Fibroblast of mammary gland (primary cell): ENCODE results near the gene UBR4.

ENCODE experiments used
- DNase-seq: peaks from one replicate; pipeline ENCODE4 v3.0.0-alpha.2; 2010; ENCODE audit warnings: low read depth
- H3K4me3 ChIP-seq: 2 replicates; pipeline ENCODE4 v1.5.1; 2011; ENCODE audit warnings: low read depth, mild to moderate bottlenecking, low read length, moderate library complexity; ENCODE audit not compliant: control insufficient read depth
- CTCF ChIP-seq: conservative IDR thresholded peaks from 2 replicates; pipeline ENCODE4 v1.5.1; 2011; ENCODE audit warnings: low read depth, low read length, inconsistent platforms; ENCODE audit not compliant: control insufficient read depth, insufficient read depth

The UBR4 gene

GRCh38 chr1:19080721-19081120 is 129.3 kb downstream of the UBR4 start:
- TF ChIP-seq CTCF: no peak
- no peak for DNase-seq
- no peak overlapping the region for H3K4me3 ChIP-seq

GRCh38 chr1:19079541-19080472 is 130.3 kb downstream of the UBR4 start:
- H3K4me3 ChIP-seq: no peak overlapping the region
- TF ChIP-seq CTCF: no peak
- DNase-seq: no peak

GRCh38 chr1:19078536-19078935 is 131.5 kb downstream of the UBR4 start:
- no peak overlapping the region for H3K4me3 ChIP-seq
- DNase-seq: no peak
- TF ChIP-seq CTCF: no peak

GRCh38 chr1:19076841-19077616 is 133.0 kb downstream of the UBR4 start:
- TF ChIP-seq CTCF: no peak
- H3K4me3 ChIP-seq: no peak overlapping the region
- no peak for DNase-seq

- DNase-seq: no peak
- no peak for TF ChIP-seq CTCF
- no peak overlapping the region for H3K4me3 ChIP-seq
Observed at GRCh38 chr1:19074902-19075721, 135.0 kb downstream of the UBR4 start.

GRCh38 chr1:19074361-19074901 is 135.6 kb downstream of the UBR4 start:
- TF ChIP-seq CTCF: no peak
- H3K4me3 ChIP-seq: no peak overlapping the region
- DNase-seq: no peak
